22Rv1 (cell line): ENCODE data around the gene POLN.

Experiments
- H3K27ac ChIP-seq: fragments of 450-650 bp; 2 replicates; pipeline ENCODE4 v1.5.1; 2017
- ZFX ChIP-seq: fragments of 450-650 bp; IDR thresholded peaks from 2 replicates; pipeline ENCODE4 v1.6.1; 2017; ENCODE audit warnings: antibody characterized with exemption, borderline replicate concordance
- TF ChIP-seq, protein P1 (sequence below): fragments of 450-650 bp; IDR thresholded peaks from 2 replicates; pipeline ENCODE4 v1.5.1; 2017; ENCODE audit warnings: mild to moderate bottlenecking

Gene POLN

DNA sequence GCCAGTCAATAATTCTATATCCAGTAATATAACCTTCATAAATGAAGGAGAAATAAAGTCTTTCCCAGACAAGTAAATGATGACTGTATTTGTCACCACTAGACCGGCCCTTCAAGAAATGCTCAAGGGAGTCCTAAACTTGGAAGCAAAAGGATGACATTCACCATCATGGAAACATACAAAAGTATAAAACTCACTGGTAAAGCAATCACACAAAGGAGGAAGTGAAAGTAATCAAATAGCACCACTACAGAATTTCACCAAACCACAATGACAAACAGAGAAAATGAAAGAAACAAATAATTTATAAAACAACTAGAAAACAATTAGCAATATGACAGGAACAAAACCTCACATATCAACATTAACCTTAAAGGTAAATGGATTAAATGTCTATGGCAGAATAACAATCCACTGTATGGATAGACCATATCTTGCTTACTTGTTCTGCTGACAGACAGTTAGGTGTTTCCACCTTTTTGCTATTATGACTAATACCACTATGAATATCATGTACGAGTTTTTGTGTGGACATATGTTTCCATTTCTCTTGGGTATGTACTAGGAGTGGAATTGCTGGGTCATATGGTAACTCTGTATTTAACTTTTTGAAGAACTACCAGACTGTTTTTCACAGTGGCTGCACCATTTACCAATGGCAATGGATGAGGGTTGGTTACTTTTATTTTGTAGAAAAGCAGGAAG, 137.9 kb downstream of the POLN start:
- no peak overlapping the region for H3K27ac ChIP-seq
- TF ChIP-seq, protein P1, sequence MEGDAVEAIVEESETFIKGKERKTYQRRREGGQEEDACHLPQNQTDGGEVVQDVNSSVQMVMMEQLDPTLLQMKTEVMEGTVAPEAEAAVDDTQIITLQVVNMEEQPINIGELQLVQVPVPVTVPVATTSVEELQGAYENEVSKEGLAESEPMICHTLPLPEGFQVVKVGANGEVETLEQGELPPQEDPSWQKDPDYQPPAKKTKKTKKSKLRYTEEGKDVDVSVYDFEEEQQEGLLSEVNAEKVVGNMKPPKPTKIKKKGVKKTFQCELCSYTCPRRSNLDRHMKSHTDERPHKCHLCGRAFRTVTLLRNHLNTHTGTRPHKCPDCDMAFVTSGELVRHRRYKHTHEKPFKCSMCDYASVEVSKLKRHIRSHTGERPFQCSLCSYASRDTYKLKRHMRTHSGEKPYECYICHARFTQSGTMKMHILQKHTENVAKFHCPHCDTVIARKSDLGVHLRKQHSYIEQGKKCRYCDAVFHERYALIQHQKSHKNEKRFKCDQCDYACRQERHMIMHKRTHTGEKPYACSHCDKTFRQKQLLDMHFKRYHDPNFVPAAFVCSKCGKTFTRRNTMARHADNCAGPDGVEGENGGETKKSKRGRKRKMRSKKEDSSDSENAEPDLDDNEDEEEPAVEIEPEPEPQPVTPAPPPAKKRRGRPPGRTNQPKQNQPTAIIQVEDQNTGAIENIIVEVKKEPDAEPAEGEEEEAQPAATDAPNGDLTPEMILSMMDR: no peak
- TF ChIP-seq ZFX: no peak

DNA sequence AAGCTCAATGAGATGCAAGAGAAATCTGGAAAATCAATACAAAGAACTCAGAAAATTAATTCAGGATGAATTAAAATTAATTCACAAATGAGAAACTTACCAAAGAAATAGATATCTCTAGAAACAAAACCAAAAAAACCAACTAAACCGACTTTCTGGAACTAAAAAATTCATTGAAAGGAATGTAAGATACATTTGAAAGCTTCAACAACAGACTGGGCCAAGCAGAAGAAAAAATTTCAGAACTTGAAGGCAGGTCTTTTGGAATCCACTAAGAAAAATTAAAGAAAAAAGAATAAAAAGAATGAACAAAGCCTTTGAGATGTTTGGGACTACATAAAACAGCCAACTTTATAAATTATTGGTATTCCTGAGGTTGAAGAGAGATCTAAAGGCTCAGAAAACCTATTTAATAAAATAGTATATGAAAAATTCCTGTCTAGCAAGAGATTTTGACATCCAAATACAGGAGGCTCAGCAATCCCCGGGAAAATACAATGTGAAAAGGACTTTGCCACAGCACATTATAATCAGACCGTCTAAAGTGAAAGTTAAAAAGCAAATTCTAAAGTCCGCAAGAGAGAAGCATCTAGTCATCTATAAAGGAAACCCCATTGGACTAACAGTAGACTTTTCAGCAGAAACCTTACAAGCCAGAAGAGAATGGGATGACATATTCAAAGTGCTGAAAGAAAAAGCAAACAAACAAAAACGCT, 138.6 kb downstream of the POLN start:
- TF ChIP-seq, protein P1: no peak
- TF ChIP-seq ZFX: no peak
- H3K27ac ChIP-seq: no peak overlapping the region

DNA sequence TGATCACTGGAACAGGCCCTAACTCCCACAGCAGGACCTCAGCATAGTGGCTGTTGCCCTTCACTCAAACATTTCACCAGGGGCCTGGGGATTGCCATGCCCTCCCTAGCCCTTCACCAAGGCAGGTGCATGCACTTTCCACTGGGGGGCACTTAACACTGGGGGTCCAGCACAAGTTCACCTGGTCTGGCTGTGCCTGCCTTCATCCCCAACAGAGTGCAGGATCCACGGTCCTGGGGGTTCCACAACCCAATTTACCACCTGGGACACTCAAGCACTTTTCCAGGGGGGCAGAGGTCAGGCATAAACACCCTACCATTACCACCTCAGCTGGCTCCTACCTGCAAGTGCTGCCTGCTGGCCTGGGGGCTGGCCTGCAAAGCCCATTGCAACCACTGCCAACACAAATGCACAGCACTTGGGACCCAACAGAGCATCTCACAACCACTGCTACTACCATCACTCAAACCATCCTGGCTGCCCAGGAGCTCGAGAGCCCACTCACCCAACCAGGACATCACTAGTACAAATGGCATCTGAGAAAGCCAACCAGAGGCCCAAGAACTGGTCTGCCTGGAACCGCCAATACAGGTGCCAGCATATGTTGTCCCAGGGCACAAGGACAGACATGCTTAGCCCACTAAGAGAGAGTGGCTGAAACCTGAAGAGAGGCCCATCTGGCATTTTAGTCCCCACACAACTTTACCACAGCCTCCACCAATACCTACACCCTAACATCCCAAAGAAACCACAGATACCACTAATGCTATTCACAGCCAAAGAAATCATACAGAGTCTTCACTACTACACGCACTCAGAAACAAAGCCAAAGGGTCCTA, 139.7 kb downstream of the POLN start:
- TF ChIP-seq ZFX: no peak
- TF ChIP-seq, protein P1: no peak
- H3K27ac ChIP-seq: no peak overlapping the region

DNA sequence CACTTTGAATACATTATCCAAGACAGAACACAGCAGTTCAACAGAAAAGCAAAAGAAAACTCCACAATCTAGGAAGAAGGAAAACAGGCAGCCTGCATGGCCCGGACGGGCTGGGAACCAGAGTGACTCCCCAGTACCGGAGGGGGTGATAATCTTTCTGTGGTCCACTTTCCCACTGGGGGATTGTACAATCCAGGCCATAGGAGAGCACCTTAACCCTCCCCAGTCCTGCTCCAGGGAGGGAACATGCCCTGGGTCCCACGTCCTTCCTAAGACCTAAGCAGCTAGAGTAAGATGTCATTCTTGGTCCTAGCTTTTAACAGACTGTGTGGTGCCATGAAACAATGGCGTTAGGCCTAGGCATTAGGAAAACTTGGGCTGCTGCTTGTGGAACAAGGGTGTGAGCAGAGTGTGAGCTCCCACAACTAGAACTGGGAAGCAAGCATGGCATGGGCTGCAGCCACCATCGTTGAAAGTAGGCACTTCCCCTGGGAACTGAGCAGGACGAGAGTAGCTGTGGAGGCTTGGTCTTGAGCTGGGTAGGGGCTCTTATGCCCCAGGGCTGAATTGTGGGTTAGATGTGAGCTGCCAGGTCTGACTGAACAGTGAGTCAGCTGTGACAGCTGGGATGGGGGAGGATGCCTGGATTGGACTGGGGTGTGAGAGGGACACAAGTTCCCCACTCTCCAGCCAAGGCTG, 140.4 kb downstream of the POLN start:
- TF ChIP-seq, protein P1: no peak
- TF ChIP-seq ZFX: no peak
- no peak overlapping the region for H3K27ac ChIP-seq

DNA sequence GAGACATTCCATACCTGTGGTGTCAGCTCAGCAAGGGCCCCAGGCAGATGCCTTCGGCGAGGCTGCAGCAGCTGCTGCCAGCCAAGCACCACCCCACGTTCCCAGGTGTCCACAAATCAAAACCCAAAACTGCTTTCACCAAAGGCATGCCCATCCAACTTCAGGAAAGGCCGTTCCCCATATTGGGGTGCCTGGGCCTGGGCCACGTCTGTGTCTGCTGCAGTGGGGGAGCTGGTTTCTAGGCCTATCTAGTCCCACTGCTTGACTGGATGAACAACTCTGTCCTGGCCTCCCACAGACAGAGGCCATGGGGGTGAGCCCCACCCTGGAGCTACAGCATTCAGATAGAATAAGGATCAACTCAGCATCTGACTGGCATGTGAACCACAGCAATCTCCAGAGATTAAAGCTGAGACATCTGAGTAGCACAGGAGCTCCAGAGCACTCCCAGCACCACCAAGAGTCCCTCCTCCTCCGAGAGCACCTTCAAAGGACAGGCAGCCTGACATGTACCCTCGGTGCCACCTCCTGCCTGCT, 145.8 kb downstream of the POLN start:
- no peak overlapping the region for H3K27ac ChIP-seq
- no peak for TF ChIP-seq ZFX
- TF ChIP-seq, protein P1: no peak

DNA sequence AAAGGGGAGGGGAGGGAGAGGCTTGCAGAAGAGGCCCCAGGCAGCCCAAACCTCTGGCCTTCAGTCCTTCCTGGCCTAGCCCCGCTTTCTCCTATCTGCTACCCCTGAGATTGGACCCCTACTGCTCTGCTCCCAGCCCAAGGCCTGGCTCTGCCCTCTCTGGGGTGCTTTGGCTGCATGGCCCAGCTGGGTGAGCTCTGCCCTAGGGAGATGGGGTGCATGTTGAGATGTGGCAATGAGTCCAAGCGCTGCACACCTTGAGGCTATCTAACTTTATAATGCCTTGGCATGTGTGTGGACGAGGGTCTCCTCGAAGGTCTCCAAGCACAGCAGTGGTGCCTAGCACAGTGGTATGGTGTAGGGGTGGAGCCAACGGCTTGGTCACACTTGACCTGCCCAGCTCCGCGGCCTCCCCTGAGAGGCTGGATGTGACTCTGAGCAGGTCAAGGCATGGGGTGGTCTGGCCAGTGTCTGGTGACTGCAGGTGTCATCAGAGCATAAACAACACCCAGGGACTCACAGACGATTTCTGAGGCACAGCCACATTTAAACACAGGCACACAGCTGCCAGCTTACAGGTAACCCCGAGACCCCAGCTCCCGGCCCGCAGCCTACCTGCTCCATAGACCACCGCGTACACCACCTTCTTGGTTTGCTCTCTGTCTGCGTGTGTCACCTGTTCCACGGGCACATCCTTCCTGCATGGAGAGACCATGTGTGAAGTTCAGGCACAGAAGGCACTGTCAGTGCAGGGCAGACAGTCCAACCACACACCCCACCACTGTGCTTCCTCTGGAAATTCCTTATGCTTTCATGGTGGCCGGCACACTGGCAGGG, 146.5 kb downstream of the POLN start:
- TF ChIP-seq, protein P1: no peak
- TF ChIP-seq ZFX: no peak
- no peak overlapping the region for H3K27ac ChIP-seq
